ENCODE data around the gene ZNF324B. TPM values are rescaled to one million over a fixed set of nuclear protein-coding genes. Genes with fewer than 3 reads are reported as not detected.
A peak's percentile ranks its signal among the peaks of the same experiment; 100 is the strongest.
"Not testable (repeated sequence)": the region's sequence is repeated elsewhere in the genome, so short reads cannot be mapped to it uniquely, and the experiment has no call there.

Gene ZNF324B
- total RNA-seq, 1 experiment from 2014 or later, result 4.3 TPM

DNA sequence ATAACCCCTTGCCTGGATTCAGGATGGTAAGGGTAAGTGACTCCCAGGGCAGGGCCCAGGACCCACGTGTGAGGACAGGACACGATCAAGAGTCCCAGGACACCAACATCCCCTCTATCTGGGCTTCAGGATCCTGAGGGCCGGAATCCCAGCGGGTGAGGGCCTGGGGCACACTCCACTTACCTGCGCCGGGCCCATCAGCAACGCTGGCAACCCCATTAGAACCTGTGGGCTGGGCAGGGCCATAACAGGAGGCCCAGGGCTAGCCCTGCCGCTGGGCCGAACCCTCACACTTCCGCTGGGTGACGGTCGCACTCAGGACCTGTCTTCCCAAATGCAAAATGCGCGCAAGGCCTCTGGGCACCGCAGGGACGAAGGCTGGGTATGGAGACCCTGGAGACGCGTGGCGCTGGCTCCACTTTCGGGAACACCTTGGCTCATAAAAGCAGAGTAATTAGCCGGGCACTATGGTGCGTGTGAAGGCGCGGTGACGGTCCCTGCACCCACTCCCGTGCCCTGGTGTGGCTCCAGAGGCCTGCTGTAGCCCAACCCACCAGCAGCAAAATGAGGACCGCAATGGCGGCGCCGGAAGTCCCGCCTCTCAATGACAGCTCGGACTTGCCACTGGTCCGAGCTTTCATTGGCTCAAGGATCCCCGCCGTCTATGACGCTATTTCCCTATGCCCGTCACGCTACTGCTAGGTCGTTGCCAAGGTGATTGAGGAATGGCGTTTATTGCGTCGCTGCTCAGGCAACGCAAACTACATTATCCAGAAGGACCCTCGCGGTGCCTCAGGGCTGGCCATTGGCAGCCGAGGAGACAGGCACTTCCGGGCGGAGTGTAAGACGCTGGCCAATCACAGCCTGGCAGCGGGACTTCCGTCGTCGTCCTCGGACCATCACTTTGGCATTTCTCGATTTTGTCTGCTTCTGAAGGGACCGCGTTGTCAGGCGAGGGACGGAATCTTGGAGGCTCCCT is 11.6 kb upstream of the ZNF324B start, which contains the start of gene ZNF132:
ZNF132 (minus strand) TSS at position 578 of the 979 bp plus-strand sequence; CDS start at position 246, 332 bp downstream.
- Histone ChIP-seq H4K20me1 (ENCODE audit: insufficient read depth) (no peaks in the 10 kb centered on the region), H3K4me1 (replicated peaks; ENCODE audit: insufficient read depth) (no peaks in the 10 kb centered on the region), H3K79me2 (ENCODE audit: low read depth) (no peaks in the 10 kb centered on the region), H3K4me3 (peak within 1 kb of the TSS; percentile 39; the same call in 1 of the 2 replicates), H3K36me3 (ENCODE audit: low read depth) (no peaks in the 10 kb centered on the region), H3F3A (ENCODE audit: insufficient read depth, low read depth) (no peaks in the 10 kb centered on the region), H2AFZ (peak within 1 kb of the TSS; percentile 68; the same call in 1 of the 2 replicates), H3K9me3 (ENCODE audit: insufficient read depth, low read depth) (no peaks in the 10 kb centered on the region), H3K27me3 (ENCODE audit: insufficient read depth, low read depth) (no peaks in the 10 kb centered on the region), H3K27ac (no peak within 1 kb of the TSS), H3K4me2 (peak within 1 kb of the TSS; percentile 53), H3K9me2 (ENCODE audit: insufficient read depth) (no peaks in the 10 kb centered on the region)
- TF ChIP-seq, protein P1, sequence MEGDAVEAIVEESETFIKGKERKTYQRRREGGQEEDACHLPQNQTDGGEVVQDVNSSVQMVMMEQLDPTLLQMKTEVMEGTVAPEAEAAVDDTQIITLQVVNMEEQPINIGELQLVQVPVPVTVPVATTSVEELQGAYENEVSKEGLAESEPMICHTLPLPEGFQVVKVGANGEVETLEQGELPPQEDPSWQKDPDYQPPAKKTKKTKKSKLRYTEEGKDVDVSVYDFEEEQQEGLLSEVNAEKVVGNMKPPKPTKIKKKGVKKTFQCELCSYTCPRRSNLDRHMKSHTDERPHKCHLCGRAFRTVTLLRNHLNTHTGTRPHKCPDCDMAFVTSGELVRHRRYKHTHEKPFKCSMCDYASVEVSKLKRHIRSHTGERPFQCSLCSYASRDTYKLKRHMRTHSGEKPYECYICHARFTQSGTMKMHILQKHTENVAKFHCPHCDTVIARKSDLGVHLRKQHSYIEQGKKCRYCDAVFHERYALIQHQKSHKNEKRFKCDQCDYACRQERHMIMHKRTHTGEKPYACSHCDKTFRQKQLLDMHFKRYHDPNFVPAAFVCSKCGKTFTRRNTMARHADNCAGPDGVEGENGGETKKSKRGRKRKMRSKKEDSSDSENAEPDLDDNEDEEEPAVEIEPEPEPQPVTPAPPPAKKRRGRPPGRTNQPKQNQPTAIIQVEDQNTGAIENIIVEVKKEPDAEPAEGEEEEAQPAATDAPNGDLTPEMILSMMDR (conservative IDR thresholded peaks at IDR 0.05), result no peak
- TF ChIP-seq EZH2 (IDR thresholded peaks at IDR 0.05; ENCODE audit: low read depth), result no peak
- BruUV-seq (replicated peaks), result TSS peak; percentile 93
- intact Hi-C loops (cut with micrococcal nuclease; ENCODE audit: unreplicated experiment), result no loop called here
- POLR2A ChIA-PET (ENCODE audit: unreplicated experiment), result interaction anchor here (0.7 kb wide), 1 partner anchor 595 kb away, joined by 4 read pairs; no protein-coding TSS in a partner anchor
- peak; percentile 66 to 71 for DNase-seq
- CTCF ChIA-PET, result no interaction called here

DNA sequence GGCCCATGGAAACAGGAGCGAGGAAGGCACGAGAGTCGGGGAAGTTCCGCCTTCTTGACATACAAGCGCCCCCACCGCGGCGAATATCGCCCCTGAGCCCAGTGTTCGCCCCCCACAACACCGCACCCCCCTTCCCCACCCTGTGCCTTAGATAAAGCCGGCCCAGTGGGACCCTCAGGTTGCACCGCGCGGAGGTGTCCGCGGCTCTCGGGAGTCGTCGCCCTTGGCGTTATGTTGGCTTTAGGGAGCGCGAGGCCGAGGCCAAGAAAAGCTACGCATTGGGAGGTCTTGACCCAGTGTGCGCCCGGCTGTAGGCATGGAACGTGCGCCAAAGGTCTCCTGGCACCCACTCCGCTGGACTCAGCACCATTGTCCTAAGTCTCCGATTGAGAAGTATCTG is 10.9 kb upstream of the ZNF324B start:
- Histone ChIP-seq H3K9me2 (ENCODE audit: insufficient read depth) (no peaks in the 10 kb centered on the region), H3K36me3 (ENCODE audit: low read depth) (no peaks in the 10 kb centered on the region), H3K9me3 (ENCODE audit: insufficient read depth, low read depth) (no peaks in the 10 kb centered on the region), H3K4me2 (peak overlapping the region; percentile 53; the same call in 1 of the 2 replicates), H3K4me3 (no peak overlapping the region; the same call in 1 of the 2 replicates), H3K4me1 (replicated peaks; ENCODE audit: insufficient read depth) (no peaks in the 10 kb centered on the region), H3K27me3 (ENCODE audit: insufficient read depth, low read depth) (no peaks in the 10 kb centered on the region), H2AFZ (no peak overlapping the region), H4K20me1 (ENCODE audit: insufficient read depth) (no peaks in the 10 kb centered on the region), H3K79me2 (ENCODE audit: low read depth) (no peaks in the 10 kb centered on the region), H3F3A (ENCODE audit: insufficient read depth, low read depth) (no peaks in the 10 kb centered on the region), H3K27ac (no peak overlapping the region)
- DNase-seq, result no peak
- intact Hi-C loops (cut with micrococcal nuclease; ENCODE audit: unreplicated experiment), result no loop called here
- TSS peak; percentile 17 for BruUV-seq (replicated peaks)
- ChIA-PET CTCF (no interaction called here), POLR2A (ENCODE audit: unreplicated experiment) (interaction anchor here (0.7 kb wide), 1 partner anchor 596 kb away, joined by 4 read pairs; no protein-coding TSS in a partner anchor)
- no peak for TF ChIP-seq EZH2 (IDR thresholded peaks at IDR 0.05; ENCODE audit: low read depth)
- TF ChIP-seq, protein P1 (conservative IDR thresholded peaks at IDR 0.05), result no peak

DNA sequence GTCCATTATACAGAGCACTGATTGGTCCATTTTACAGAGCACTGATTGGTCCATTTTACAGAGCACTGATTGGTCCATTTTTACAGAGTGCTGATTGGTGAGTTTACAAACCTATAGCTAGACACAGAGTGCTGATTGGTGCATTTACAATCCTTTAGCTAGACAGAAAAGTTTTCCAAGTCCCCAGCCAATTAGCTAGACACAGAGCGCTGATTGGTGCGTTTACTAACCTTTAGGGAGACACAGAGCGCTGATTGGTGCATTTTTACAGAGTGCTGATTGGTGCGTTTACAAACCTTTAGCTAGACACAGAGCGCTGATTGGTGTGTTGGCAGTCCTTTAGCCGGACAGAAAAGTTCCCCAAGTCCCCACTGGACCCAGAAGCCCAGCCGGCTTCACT is 8.4 kb upstream of the ZNF324B start:
- intact Hi-C loops (cut with micrococcal nuclease; ENCODE audit: unreplicated experiment); H3K79me2 ChIP-seq (ENCODE audit: low read depth); H3K36me3 ChIP-seq (ENCODE audit: low read depth); BruUV-seq (replicated peaks); H3K27ac ChIP-seq; H4K20me1 ChIP-seq (ENCODE audit: insufficient read depth); DNase-seq; H3F3A ChIP-seq (ENCODE audit: insufficient read depth, low read depth); H3K27me3 ChIP-seq (ENCODE audit: insufficient read depth, low read depth); H3K4me3 ChIP-seq; H3K4me1 ChIP-seq (replicated peaks; ENCODE audit: insufficient read depth); H3K4me2 ChIP-seq; H3K9me2 ChIP-seq (ENCODE audit: insufficient read depth); H3K9me3 ChIP-seq (ENCODE audit: insufficient read depth, low read depth); H2AFZ ChIP-seq: not testable (repeated sequence)
- ChIA-PET CTCF (interaction anchor here (0.6 kb wide), 1 partner anchor 22 kb away, joined by 6 read pairs; no protein-coding TSS in a partner anchor), POLR2A (ENCODE audit: unreplicated experiment) (interaction anchor here (0.6 kb wide), 1 partner anchor 65 kb away, joined by 9 read pairs; no protein-coding TSS in a partner anchor)

DNA sequence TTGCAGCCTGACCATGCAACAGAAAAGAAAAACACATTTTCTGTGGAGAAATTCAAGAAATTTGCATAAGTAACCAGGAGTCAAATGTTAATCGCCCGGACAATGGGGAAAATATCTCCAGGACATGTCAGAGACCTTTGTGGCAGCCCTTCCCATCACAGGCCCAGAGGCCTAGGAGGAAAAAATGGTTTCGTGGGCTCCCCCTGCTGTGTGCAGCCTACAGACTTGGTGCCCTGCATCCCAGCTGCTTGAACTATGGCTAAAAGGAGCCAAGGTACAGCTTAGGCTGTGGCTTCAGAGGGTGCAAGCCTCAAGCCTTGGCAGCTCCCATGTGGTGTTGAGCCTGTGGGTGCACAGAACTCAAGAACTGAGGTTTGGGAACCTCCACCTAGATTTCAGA is 2.6 kb upstream of the ZNF324B start:
- BruUV-seq (replicated peaks); H3K9me3 ChIP-seq (ENCODE audit: insufficient read depth, low read depth); H3K36me3 ChIP-seq (ENCODE audit: low read depth); H3K27me3 ChIP-seq (ENCODE audit: insufficient read depth, low read depth); H3K4me3 ChIP-seq; DNase-seq; H3K27ac ChIP-seq; H3K79me2 ChIP-seq (ENCODE audit: low read depth); H3K4me2 ChIP-seq; CTCF ChIA-PET; intact Hi-C loops (cut with micrococcal nuclease; ENCODE audit: unreplicated experiment); H3F3A ChIP-seq (ENCODE audit: insufficient read depth, low read depth); H2AFZ ChIP-seq; H3K9me2 ChIP-seq (ENCODE audit: insufficient read depth); H3K4me1 ChIP-seq (replicated peaks; ENCODE audit: insufficient read depth); H4K20me1 ChIP-seq (ENCODE audit: insufficient read depth); POLR2A ChIA-PET (ENCODE audit: unreplicated experiment): not testable (repeated sequence)

DNA sequence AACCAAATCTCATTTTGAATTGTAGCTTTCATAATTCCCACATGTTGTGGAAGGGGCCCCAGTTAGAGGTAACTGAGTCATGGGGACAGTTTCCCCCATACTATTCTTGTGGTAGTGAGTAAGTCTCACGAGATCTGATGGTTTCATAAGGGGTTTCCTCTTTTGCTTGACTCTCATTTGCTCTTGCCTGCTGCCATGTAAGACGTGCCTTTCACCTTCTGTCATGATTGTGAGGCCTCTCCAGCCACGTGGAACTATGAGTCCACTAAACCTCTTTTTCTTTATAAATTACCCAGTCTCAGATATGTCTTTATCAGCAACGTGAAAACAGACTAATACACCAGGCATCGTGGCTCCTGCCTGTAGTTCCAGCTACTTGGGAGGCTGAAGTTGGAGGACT is 1.4 kb upstream of the ZNF324B start:
- H3K9me3 ChIP-seq (ENCODE audit: insufficient read depth, low read depth); H3K36me3 ChIP-seq (ENCODE audit: low read depth); H3K79me2 ChIP-seq (ENCODE audit: low read depth); CTCF ChIA-PET; H3K4me3 ChIP-seq; H3K27ac ChIP-seq; H3K27me3 ChIP-seq (ENCODE audit: insufficient read depth, low read depth); H3K4me2 ChIP-seq; DNase-seq; POLR2A ChIA-PET (ENCODE audit: unreplicated experiment); H3K4me1 ChIP-seq (replicated peaks; ENCODE audit: insufficient read depth); H3F3A ChIP-seq (ENCODE audit: insufficient read depth, low read depth); BruUV-seq (replicated peaks); H3K9me2 ChIP-seq (ENCODE audit: insufficient read depth); H2AFZ ChIP-seq; H4K20me1 ChIP-seq (ENCODE audit: insufficient read depth): not testable (repeated sequence)
- intact Hi-C loops (cut with micrococcal nuclease; ENCODE audit: unreplicated experiment), result loop anchor here (5.0 kb wide), 1 partner anchor 88 kb away; the partner anchor contains the start of gene ZNF497

Measured in PC-9 (cell line).